Ectodermal cell (in vitro differentiated cells): ENCODE data around the gene SPTLC3.

Source experiments
- H3K27ac ChIP-seq: 2 replicates; pipeline ENCODE4 v1.7.0; 2013; ENCODE audit warnings: mild to moderate bottlenecking, low read depth, low read length; ENCODE audit not compliant: insufficient read depth, poor library complexity, severe bottlenecking
- H3K27me3 ChIP-seq: 2 replicates; pipeline ENCODE4 v1.7.0; 2013; ENCODE audit warnings: mild to moderate bottlenecking, low read length; ENCODE audit not compliant: insufficient read depth, control insufficient read depth, poor library complexity, severe bottlenecking
- H3K36me3 ChIP-seq: one replicate; pipeline ENCODE4 v1.7.0; 2013; ENCODE audit warnings: low read length; ENCODE audit not compliant: control insufficient read depth, insufficient read depth
- H3K4me1 ChIP-seq: one replicate; pipeline ENCODE4 v1.7.0; 2013; ENCODE audit warnings: low read length; ENCODE audit not compliant: control insufficient read depth, insufficient read depth
- H3K4me3 ChIP-seq: 2 replicates; pipeline ENCODE4 v1.7.0; 2013; ENCODE audit warnings: low read depth, low read length, control low read depth; ENCODE audit not compliant: insufficient read depth
- H3K9me3 ChIP-seq: 2 replicates; pipeline ENCODE4 v1.7.0; 2013; ENCODE audit warnings: mild to moderate bottlenecking, low read length, moderate library complexity; ENCODE audit not compliant: control insufficient read depth
- WGBS, 2 experiments: methylation state at CpG; one replicate each; pipeline ENCODE4 v1.1.7; 2013; ENCODE audit warnings: missing lambda C conversion rate in 2 of 2; 5-methylcytosine and 5-hydroxymethylcytosine counted together

SPTLC3 gene

GRCh38 chr20:13012886-13013285, 4.1 kb downstream of the SPTLC3 start:
- 8 to 9% methylated on average over 1 of the region's 1 CpG for WGBS, 2 experiments
- Histone ChIP-seq H3K27ac (no peak overlapping the region), H3K36me3 (no peaks in the 10 kb centered on the region), H3K27me3 (no peaks in the 10 kb centered on the region), H3K4me3 (no peak overlapping the region), H3K4me1 (peaks cover 30% of the 10 kb centered on the region), H3K9me3 (no peaks in the 10 kb centered on the region)

DNA sequence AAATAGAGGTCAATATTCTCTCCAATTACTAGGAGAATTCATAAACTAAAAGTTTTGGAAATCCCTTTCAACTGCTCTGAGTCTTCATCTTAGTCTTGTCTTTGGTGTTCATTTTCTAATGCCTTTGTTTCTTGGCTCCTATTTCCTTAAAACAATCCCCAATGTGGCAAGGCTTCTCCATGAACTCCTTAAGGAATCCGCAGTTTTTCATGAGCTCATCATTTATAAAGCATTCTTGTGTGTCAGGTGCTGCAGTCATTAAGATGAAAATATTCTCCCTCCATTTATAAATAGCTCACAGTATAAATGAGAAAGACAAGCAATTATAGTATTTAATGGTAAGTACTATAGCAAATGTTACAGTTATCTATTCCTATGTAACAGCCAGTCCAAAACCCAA, 4.6 kb downstream of the SPTLC3 start:
- no peaks in the 10 kb centered on the region for H3K36me3 ChIP-seq
- WGBS, 2 experiments: 89% methylated on average over 1 of the region's 1 CpG; no CpG with 5 or more reads in 1 of the 2 experiments

GRCh38 chr20:13017235-13017634, 8.5 kb downstream of the SPTLC3 start:
- Histone ChIP-seq H3K9me3 (no peaks in the 10 kb centered on the region), H3K27me3 (no peaks in the 10 kb centered on the region), H3K4me1 (peaks cover 19% of the 10 kb centered on the region), H3K27ac (no peak overlapping the region), H3K4me3 (no peak overlapping the region), H3K36me3 (no peaks in the 10 kb centered on the region)
- WGBS, 2 experiments: 91 to 94% methylated on average over 1 of the region's 1 CpG

More for the DNA sequence above, 4.6 kb downstream of the SPTLC3 start:
- Histone ChIP-seq H3K4me3 (no peak overlapping the region), H3K27me3 (no peaks in the 10 kb centered on the region), H3K9me3 (no peaks in the 10 kb centered on the region), H3K4me1 (peaks cover 30% of the 10 kb centered on the region), H3K27ac (no peak overlapping the region)

- no peak overlapping the region for H3K27ac ChIP-seq
- 89 to 91% methylated on average over 1 to 2 of the region's 2 CpGs for WGBS, 2 experiments
- no peaks in the 10 kb centered on the region for H3K9me3 ChIP-seq
- H3K27me3 ChIP-seq: no peaks in the 10 kb centered on the region
- no peak overlapping the region for H3K4me3 ChIP-seq
- H3K4me1 ChIP-seq: peaks cover 12% of the 10 kb centered on the region
- H3K36me3 ChIP-seq: no peaks in the 10 kb centered on the region
Observed at GRCh38 chr20:13017883-13018535, 9.2 kb downstream of the SPTLC3 start.

DNA sequence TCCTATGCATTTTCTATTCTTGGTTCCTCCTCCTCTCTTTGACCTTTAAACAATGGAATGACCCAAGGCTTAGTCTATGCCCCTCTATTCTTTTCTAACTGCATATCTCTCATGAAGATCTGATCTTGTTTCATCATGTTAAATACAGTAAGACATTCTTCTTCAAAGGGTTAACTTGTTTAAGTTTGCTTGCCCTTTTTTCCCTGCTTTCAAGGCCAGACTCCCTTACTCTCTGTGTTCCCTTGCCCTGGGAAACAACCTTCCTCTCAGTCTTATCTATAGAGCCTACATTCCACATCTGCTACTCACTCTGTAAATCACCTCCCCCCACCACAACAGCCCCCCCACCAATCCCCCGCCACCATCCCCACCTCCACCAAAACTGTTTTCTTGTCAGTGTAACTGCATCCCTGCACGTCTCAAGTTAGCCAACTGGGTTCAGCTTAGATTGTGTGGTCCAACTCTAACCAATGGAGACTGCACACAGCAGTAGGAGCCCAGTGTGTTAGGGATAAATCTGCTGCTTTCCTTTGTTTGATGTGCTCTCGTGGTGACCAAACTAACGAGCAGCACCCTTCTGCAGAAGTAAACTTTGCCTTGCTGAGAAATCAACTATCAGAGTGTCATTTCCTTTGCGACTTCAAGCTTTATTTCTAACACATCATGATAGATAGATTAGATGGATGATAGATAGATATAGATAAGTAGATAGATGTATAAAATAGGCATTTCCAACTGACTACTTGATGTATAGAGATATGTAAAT, 12.6 kb downstream of the SPTLC3 start:
- no peak overlapping the region for H3K27ac ChIP-seq
- no peaks in the 10 kb centered on the region for H3K9me3 ChIP-seq
- 92 to 97% methylated on average over 4 to 5 of the region's 5 CpGs for WGBS, 2 experiments
- no peaks in the 10 kb centered on the region for H3K27me3 ChIP-seq
- no peaks in the 10 kb centered on the region for H3K36me3 ChIP-seq
- H3K4me3 ChIP-seq: no peak overlapping the region
- no peaks in the 10 kb centered on the region for H3K4me1 ChIP-seq

DNA sequence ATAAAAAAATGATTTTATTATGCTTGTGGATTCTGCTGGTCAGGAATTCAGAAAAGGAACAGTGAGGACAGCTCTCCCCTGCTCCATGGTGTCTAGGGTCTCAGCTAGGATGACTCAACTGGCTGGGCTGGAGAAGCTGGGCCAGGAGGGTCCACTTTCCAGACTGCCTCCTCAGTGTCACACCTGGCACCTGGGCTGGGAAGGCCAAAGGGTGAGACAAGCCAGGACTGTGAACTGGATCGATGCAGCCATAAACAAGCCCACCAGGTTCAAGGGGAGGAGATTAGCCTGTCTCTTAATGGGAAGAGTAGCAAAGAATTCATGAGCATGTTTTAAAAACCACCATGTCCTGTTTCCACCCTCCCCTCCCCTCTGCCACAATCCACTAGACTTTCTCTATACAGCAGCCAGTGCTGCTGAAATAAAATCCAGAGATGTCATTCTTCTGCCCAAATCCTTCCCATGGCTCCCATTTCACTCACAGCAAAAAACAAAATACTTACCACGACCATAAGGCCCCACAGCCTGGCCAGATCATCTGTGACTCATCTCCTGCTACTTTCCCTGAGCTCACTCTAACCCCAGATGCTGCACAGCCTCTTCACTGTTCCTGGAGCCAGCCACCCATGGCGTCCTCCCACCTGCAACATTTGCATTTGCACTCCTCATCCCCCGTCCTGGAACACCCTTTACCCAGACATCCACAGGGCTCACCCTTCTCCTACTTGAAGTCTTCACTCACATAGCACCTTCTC, 13.8 kb downstream of the SPTLC3 start:
- Histone ChIP-seq H3K9me3 (no peaks in the 10 kb centered on the region), H3K27ac (no peak overlapping the region), H3K4me1 (no peaks in the 10 kb centered on the region), H3K36me3 (no peaks in the 10 kb centered on the region), H3K4me3 (no peak overlapping the region), H3K27me3 (no peaks in the 10 kb centered on the region)
- WGBS, 2 experiments: 76 to 83% methylated on average over 4 of the region's 4 CpGs

DNA sequence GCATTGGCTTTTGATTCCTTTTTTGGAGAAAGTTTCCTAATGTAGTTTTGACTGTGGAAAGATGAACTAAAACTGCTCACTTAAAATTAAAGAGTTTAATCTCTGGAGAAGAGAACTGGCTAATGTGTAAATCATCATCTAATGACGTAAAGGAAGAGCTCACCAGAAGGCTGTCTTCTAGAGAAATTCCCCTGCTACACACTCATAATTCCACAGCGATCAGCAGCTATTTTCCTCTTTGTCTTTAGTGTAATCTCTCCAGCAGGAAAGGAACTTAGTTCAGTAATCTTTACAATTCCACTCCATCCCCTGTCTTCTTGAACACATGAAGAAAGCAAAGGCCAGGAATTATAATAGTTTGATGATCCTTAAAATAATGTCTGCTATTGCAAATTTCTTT, 15.8 kb downstream of the SPTLC3 start:
- no peaks in the 10 kb centered on the region for H3K27me3 ChIP-seq
- H3K4me1 ChIP-seq: no peaks in the 10 kb centered on the region
- no peak overlapping the region for H3K27ac ChIP-seq
- H3K9me3 ChIP-seq: no peaks in the 10 kb centered on the region
- 94 to 96% methylated on average over 2 of the region's 2 CpGs for WGBS, 2 experiments
- H3K36me3 ChIP-seq: no peaks in the 10 kb centered on the region
- no peak overlapping the region for H3K4me3 ChIP-seq

GRCh38 chr20:13025181-13025580, 16.4 kb downstream of the SPTLC3 start:
- Histone ChIP-seq H3K27ac (no peak overlapping the region), H3K4me3 (no peak overlapping the region), H3K27me3 (no peaks in the 10 kb centered on the region), H3K9me3 (no peaks in the 10 kb centered on the region), H3K36me3 (no peaks in the 10 kb centered on the region), H3K4me1 (peaks cover 5% of the 10 kb centered on the region)
- WGBS, 2 experiments: 96 to 100% methylated on average over 1 of the region's 1 CpG

- Histone ChIP-seq H3K4me1 (peaks cover 6% of the 10 kb centered on the region), H3K9me3 (no peaks in the 10 kb centered on the region), H3K36me3 (no peaks in the 10 kb centered on the region), H3K27ac (no peak overlapping the region), H3K27me3 (no peaks in the 10 kb centered on the region), H3K4me3 (no peak overlapping the region)
- 85 to 90% methylated on average over 3 to 4 of the region's 4 CpGs for WGBS, 2 experiments
Observed at GRCh38 chr20:13028001-13028400, 19.2 kb downstream of the SPTLC3 start.

GRCh38 chr20:13028673-13029072, 19.9 kb downstream of the SPTLC3 start:
- Histone ChIP-seq H3K27me3 (no peaks in the 10 kb centered on the region), H3K4me3 (no peak overlapping the region), H3K4me1 (peaks cover 6% of the 10 kb centered on the region), H3K27ac (no peak overlapping the region), H3K36me3 (no peaks in the 10 kb centered on the region), H3K9me3 (no peaks in the 10 kb centered on the region)
- 95% methylated on average over 3 of the region's 3 CpGs for WGBS, 2 experiments
